Sigmoid colon (tissue), 4 donors: ENCODE data around the gene CEP295NL.

Source experiments
- POLR2A ChIP-seq, 2 donors: fragments of 450-650 bp; IDR thresholded peaks; one replicate each; pipeline ENCODE4 v1.6.1; 2016; ENCODE audit warnings: antibody characterized with exemption in 2 of 2, mild to moderate bottlenecking in 2 of 2, moderate library complexity in 2 of 2
- POLR2AphosphoS5 ChIP-seq, 4 donors: sonication (generic); formaldehyde crosslinking; IDR thresholded peaks; one replicate each; pipeline ENCODE4 v1.6.1; 2017; ENCODE audit warnings: antibody characterized with exemption in 4 of 4

DNA sequence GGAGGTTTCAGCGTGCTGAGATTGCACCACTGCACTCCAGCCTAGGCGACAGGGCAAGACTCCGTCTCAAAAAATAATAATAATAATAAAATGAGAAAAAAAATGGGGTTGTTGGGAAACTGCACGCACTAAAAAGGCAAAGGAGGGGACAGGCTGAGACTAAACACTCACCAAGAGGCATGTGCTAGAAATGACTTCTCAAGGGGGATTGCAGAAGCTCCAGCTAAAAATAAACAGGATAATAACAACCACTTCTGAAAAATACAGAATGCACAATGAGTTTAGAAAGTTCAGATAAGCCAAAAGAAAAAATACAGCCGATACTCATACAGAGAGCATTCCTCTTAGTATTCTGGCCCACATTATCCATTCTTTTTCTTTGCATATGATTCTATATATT is 37.3 kb upstream of the CEP295NL start:
- TF ChIP-seq POLR2AphosphoS5 (IDR thresholded peaks at IDR 0.05), result no peak
- TF ChIP-seq POLR2A (IDR thresholded peaks at IDR 0.05), result no peak
